Rectal smooth muscle tissue (tissue), 1 donor: ENCODE data around the gene FBXO44.
"Not testable (repeated sequence)": the region's sequence is repeated elsewhere in the genome, so short reads cannot be mapped to it uniquely, and the experiment has no call there.

Experiments
- H3K27ac ChIP-seq: one replicate; pipeline ENCODE4 v1.7.0; 2013; ENCODE audit warnings: low read depth, low read length, inconsistent platforms
- H3K27me3 ChIP-seq: one replicate; pipeline ENCODE4 v1.7.0; 2013; ENCODE audit warnings: low read length; ENCODE audit not compliant: control insufficient read depth, insufficient read depth
- H3K36me3 ChIP-seq: one replicate; pipeline ENCODE4 v1.7.0; 2013; ENCODE audit warnings: low read length; ENCODE audit not compliant: control insufficient read depth, insufficient read depth
- H3K4me1 ChIP-seq: one replicate; pipeline ENCODE4 v1.7.0; 2013; ENCODE audit warnings: low read length; ENCODE audit not compliant: control insufficient read depth, insufficient read depth
- H3K4me3 ChIP-seq: one replicate; pipeline ENCODE4 v1.7.0; 2013; ENCODE audit warnings: low read length
- H3K9ac ChIP-seq: one replicate; pipeline ENCODE4 v1.7.0; 2013; ENCODE audit warnings: low read length

The FBXO44 gene

GRCh38 chr1:11654137-11654938 is at the start of gene FBXO44, which contains the start of gene FBXO2:
Gene FBXO44 (plus strand): TSS chr1:11654877. CDS start chr1:11655836, 959 bp downstream.
Gene FBXO2 (minus strand): TSS chr1:11654429. CDS start chr1:11654340, 89 bp downstream.
- Histone ChIP-seq H3K4me1 (no peaks in the 10 kb centered on the region), H3K4me3 (peak within 1 kb of the TSS; percentile 73), H3K27ac (no peak within 1 kb of the TSS), H3K27me3 (peaks cover 10% of the 10 kb centered on the region), H3K36me3 (no peaks in the 10 kb centered on the region), H3K9ac (peak within 1 kb of the TSS; percentile 49)

- Histone ChIP-seq H3K36me3 (no peaks in the 10 kb centered on the region), H3K4me1 (no peaks in the 10 kb centered on the region), H3K27ac (no peak overlapping the region), H3K27me3 (no peaks in the 10 kb centered on the region), H3K4me3 (no peak overlapping the region), H3K9ac (no peak overlapping the region)
These were observed 47.9 kb upstream of the FBXO44 start for GRCh38 chr1:11606775-11607174.

GRCh38 chr1:11608596-11609130 is 46.0 kb upstream of the FBXO44 start:
- H3K27ac ChIP-seq, H3K36me3 ChIP-seq, H3K4me3 ChIP-seq, H3K27me3 ChIP-seq, H3K9ac ChIP-seq, H3K4me1 ChIP-seq: not testable (repeated sequence)

GRCh38 chr1:11609378-11609777 is 45.3 kb upstream of the FBXO44 start:
- H3K27me3 ChIP-seq, H3K27ac ChIP-seq, H3K4me3 ChIP-seq, H3K4me1 ChIP-seq, H3K36me3 ChIP-seq, H3K9ac ChIP-seq: not testable (repeated sequence)

- no peak overlapping the region for H3K27ac ChIP-seq
- H3K4me1 ChIP-seq = no peaks in the 10 kb centered on the region
- H3K27me3 ChIP-seq = no peaks in the 10 kb centered on the region
- H3K4me3 ChIP-seq = no peak overlapping the region
- H3K9ac ChIP-seq = no peak overlapping the region
- H3K36me3 ChIP-seq = no peaks in the 10 kb centered on the region
These were observed 44.0 kb upstream of the FBXO44 start for GRCh38 chr1:11610629-11611180.

- Histone ChIP-seq H3K4me3 (no peak overlapping the region), H3K9ac (no peak overlapping the region), H3K36me3 (no peaks in the 10 kb centered on the region), H3K27me3 (peaks cover 3% of the 10 kb centered on the region), H3K27ac (no peak overlapping the region), H3K4me1 (no peaks in the 10 kb centered on the region)
These were observed 42.9 kb upstream of the FBXO44 start for GRCh38 chr1:11611638-11612327.

GRCh38 chr1:11613347-11613746 is 41.3 kb upstream of the FBXO44 start:
- Histone ChIP-seq H3K4me1 (no peaks in the 10 kb centered on the region), H3K9ac (no peak overlapping the region), H3K36me3 (no peaks in the 10 kb centered on the region), H3K27me3 (peaks cover 5% of the 10 kb centered on the region), H3K27ac (no peak overlapping the region), H3K4me3 (no peak overlapping the region)

GRCh38 chr1:11615090-11615489 is 39.6 kb upstream of the FBXO44 start:
- H3K27me3 ChIP-seq = peaks cover 6% of the 10 kb centered on the region
- H3K27ac ChIP-seq = no peak overlapping the region
- no peaks in the 10 kb centered on the region for H3K4me1 ChIP-seq
- no peaks in the 10 kb centered on the region for H3K36me3 ChIP-seq
- no peak overlapping the region for H3K4me3 ChIP-seq
- H3K9ac ChIP-seq = no peak overlapping the region

GRCh38 chr1:11616766-11617165 is 37.9 kb upstream of the FBXO44 start:
- Histone ChIP-seq H3K4me3 (no peak overlapping the region), H3K4me1 (no peaks in the 10 kb centered on the region), H3K27ac (no peak overlapping the region), H3K27me3 (peaks cover 8% of the 10 kb centered on the region), H3K9ac (no peak overlapping the region), H3K36me3 (no peaks in the 10 kb centered on the region)

- Histone ChIP-seq H3K36me3 (no peaks in the 10 kb centered on the region), H3K4me3 (no peak overlapping the region), H3K27me3 (peaks cover 8% of the 10 kb centered on the region), H3K4me1 (no peaks in the 10 kb centered on the region), H3K27ac (no peak overlapping the region), H3K9ac (no peak overlapping the region)
These were observed 37.4 kb upstream of the FBXO44 start for GRCh38 chr1:11617314-11617713.

GRCh38 chr1:11617741-11618140 is 36.9 kb upstream of the FBXO44 start:
- Histone ChIP-seq H3K9ac (no peak overlapping the region), H3K4me1 (no peaks in the 10 kb centered on the region), H3K27ac (no peak overlapping the region), H3K4me3 (no peak overlapping the region), H3K36me3 (no peaks in the 10 kb centered on the region), H3K27me3 (peaks cover 8% of the 10 kb centered on the region)

- Histone ChIP-seq H3K4me3 (no peak overlapping the region), H3K27ac (no peak overlapping the region), H3K9ac (no peak overlapping the region), H3K4me1 (no peaks in the 10 kb centered on the region), H3K36me3 (no peaks in the 10 kb centered on the region), H3K27me3 (peaks cover 8% of the 10 kb centered on the region)
These were observed 34.3 kb upstream of the FBXO44 start for GRCh38 chr1:11620405-11620804.
